Liver (tissue), 3 donors: ENCODE measurements around the gene DNMT3A.

Source experiments
- ATF3 ChIP-seq: IDR thresholded peaks from 2 replicates; pipeline ENCODE4 v1.6.1; 2016; ENCODE audit warnings: antibody characterized with exemption
- CTCF ChIP-seq: fragments of 150-350 bp; IDR thresholded peaks from 2 replicates; pipeline ENCODE4 v1.5.1; 2017; ENCODE audit warnings: improper control_type of control experiment, low read depth, low read length; ENCODE audit not compliant: missing input control
- EGR1 ChIP-seq, 2 donors: IDR thresholded peaks; 2 replicates each; pipeline ENCODE4 v1.6.1; 2016 to 2018; ENCODE audit warnings: antibody characterized with exemption in 2 of 2, low read depth in 2 of 2
- FOXA1 ChIP-seq: IDR thresholded peaks from 2 replicates; pipeline ENCODE4 v1.6.1; 2016; ENCODE audit warnings: antibody characterized with exemption
- MAX ChIP-seq: IDR thresholded peaks from 2 replicates; pipeline ENCODE4 v1.6.1; 2016; ENCODE audit warnings: antibody characterized with exemption
- RAD21 ChIP-seq, 2 donors: IDR thresholded peaks; 2 replicates each; pipeline ENCODE4 v1.6.1; 2016; ENCODE audit warnings: antibody characterized with exemption in 2 of 2, mild to moderate bottlenecking in 2 of 2
- REST ChIP-seq: IDR thresholded peaks from 2 replicates; pipeline ENCODE4 v1.6.1; 2016; ENCODE audit warnings: antibody characterized with exemption, mild to moderate bottlenecking
- SP1 ChIP-seq: IDR thresholded peaks from 2 replicates; pipeline ENCODE4 v1.6.1; 2018; ENCODE audit warnings: antibody characterized with exemption, mild to moderate bottlenecking
- TAF1 ChIP-seq: conservative IDR thresholded peaks from 2 replicates; pipeline ENCODE4 v1.6.1; 2016; ENCODE audit warnings: antibody characterized with exemption, mild to moderate bottlenecking
- YY1 ChIP-seq: IDR thresholded peaks from 2 replicates; pipeline ENCODE4 v1.6.1; 2016; ENCODE audit warnings: antibody characterized with exemption, mild to moderate bottlenecking
- ZBTB33 ChIP-seq: IDR thresholded peaks from 2 replicates; pipeline ENCODE4 v1.6.1; 2016; ENCODE audit warnings: antibody characterized with exemption
- donor health status: healthy.
- donor health status: healthy.

GRCh38 chr2:25347846-25348245, 6.1 kb upstream of the DNMT3A start:
- TF ChIP-seq CTCF (no peak), MAX (no peak), RAD21 (IDR thresholded peaks at IDR 0.05) (no peak), YY1 (no peak), TAF1 (no peak), EGR1 (IDR thresholded peaks at IDR 0.05; ENCODE audit: low read depth in 2 of 2) (no peak), SP1 (no peak), ZBTB33 (no peak), FOXA1 (no peak), ATF3 (no peak), REST (no peak)
